HG03060 (cell line): Measurements from ENCODE around the gene ERO1A.

ENCODE experiments used
- ATAC-seq: cut with Tn5 transposase; IDR thresholded peaks from one replicate; pipeline ENCODE4 v1.9.1; 2021; ENCODE audit warnings: low read depth, moderate number of reproducible peaks; ENCODE audit not compliant: unreplicated experiment

Gene ERO1A

GRCh38 chr14:52610187-52610586 is 85.2 kb downstream of the ERO1A start:
- ATAC-seq, result no peak

DNA sequence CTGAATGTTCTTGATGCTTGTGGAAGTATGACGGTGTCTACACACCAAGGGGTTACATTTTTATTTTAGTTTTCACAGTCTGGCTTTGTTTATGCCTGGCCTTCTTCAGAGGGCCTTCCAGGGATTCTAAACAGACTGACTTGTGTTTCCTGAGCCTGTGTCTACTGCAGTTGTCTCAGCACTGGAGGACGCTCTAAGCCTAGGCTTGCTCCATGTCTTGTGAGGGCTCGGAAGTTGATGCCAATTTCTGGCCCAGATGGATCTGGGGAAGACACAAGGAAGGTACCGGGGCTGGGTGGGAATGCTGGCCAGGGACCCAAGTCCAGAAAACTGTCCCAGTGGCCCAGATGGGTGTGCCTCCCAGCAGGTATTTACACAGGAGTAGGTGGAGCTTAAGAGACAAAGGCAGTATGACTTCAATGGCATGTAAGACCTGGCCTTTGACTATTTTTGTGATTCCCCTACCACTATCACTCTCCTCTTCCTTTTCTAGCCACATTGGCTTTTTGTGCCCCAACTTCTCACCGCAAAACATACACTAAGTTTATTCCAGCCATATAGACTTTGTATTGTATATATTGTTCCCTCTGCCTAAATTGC is 85.8 kb downstream of the ERO1A start:
- ATAC-seq, result no peak

DNA sequence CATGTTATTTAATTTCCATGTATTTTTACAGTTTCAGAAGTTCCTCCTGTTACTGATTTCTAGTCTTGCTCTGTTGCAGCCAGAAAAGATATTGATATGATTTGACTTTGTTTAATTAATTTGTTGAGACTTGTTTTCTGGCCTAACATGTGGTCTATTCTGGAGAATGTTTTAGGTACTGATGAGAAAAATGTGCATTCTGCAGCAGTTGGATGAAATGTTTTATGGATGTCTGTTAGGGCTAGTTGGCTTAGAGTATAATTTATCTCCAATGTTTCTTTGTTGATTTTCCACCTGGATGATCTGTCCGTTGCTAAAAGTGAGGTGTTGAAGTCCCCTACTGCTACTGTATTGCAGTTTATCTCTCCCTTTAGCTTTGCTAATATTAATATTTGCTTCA is 88.3 kb downstream of the ERO1A start:
- no peak for ATAC-seq

- no peak for ATAC-seq
These were observed 93.2 kb downstream of the ERO1A start for GRCh38 chr14:52602131-52602530.

DNA sequence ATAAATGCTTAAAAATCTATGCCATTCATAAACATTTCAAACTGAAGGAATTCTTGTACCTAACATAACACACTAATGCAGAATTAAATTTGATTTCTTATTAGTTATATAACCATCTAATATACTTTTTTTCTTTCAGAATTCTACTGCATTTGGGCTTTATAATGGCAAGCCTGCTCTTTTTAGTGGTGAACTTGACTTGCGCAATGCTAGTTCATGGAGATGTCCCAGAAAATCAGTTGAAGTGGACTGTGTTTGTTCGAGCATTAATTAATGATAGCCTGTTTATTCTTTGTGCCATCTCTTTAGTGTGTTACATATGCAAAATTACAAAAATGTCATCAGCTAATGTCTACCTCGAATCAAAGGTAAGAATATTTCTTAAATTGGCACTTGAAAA is 95.4 kb downstream of the ERO1A start:
- no peak for ATAC-seq

GRCh38 chr14:52598568-52598967 is 96.8 kb downstream of the ERO1A start:
- ATAC-seq, result no peak

DNA sequence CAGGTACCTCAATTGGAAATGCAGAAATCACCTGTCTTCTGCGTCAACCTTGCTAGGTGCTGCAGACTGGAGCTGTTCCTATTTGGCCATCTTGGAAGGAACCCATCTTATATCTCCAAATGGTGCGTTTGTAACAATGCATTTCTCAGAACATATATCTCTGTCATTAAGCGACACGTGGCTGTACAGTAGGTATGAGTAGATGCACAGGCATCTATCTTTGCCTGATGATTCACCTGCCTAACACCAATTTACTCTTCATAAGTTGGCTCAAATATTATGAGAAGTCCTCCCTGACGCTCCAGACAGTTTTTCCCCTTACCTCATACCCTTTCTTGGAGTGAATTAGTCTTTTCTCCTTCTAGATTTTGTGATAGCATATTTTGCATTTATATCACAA is 98.5 kb downstream of the ERO1A start:
- no peak for ATAC-seq

DNA sequence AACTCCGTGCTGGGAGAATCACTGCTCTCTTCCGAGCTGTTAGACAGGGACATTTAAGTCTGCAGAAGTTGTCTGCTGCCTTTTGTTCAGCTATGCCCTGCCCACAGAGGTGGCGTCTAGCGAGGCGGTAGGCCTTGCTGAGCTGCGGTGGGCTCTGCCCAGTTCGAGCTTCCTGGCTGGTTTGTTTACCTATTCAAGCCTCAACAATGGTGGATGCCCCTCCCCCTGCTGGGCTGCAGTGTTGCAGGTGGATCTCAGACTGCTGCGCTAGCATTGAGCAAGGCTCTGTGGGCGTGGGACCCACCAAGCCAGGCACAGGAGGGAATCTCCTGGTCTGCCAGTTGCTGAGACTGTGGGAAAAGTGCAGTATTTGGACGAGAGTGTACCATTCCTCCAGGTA is 99.0 kb downstream of the ERO1A start:
- no peak for ATAC-seq

DNA sequence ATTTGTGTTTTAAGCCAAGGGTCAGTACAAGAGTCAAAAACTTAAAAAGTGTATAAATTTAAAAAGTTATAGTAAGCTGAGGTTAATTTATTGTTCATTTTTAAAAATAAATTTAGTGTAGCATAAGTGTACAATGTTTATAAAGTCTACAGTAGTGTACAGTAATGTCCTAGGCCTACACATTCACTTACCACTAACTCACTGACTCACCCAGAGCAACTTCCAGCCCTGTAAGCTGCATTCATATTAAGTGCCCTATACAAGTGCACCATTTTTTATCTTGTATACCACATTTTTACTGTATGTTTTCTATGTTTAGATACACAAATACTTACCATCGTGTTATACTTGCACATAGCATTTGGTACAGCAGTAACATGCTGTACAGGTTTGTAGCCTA is 105.0 kb downstream of the ERO1A start:
- ATAC-seq, result no peak
